PFSK-1 (cell line): Measurements from ENCODE around the gene MSI2.

Experiments
- FOXP2 ChIP-seq: optimal IDR thresholded peaks from 2 replicates; pipeline ENCODE3; 2011; ENCODE audit warnings: borderline replicate concordance, control low read depth, inconsistent platforms; ENCODE audit not compliant: insufficient read depth; ENCODE audit errors: extremely low read length, extremely low read depth
- POLR2AphosphoS5 ChIP-seq: IDR thresholded peaks from 2 replicates; pipeline ENCODE4 v1.6.1; 2012; ENCODE audit warnings: low read depth, mild to moderate bottlenecking, control low read depth, low read length, moderate library complexity
- REST ChIP-seq, 2 experiments: IDR thresholded peaks; 2 replicates each; pipeline versions ENCODE4 v1.6.1 to v1.8.0; 2011 to 2012; ENCODE audit warnings: low read depth in 2 of 2, low read length in 2 of 2, control low read depth in 1 of 2, inconsistent platforms in 1 of 2, mild to moderate bottlenecking in 1 of 2, moderate library complexity in 1 of 2; ENCODE audit not compliant: insufficient read depth in 1 of 2
- SIN3A ChIP-seq: IDR thresholded peaks from 2 replicates; pipeline ENCODE4 v1.6.1; 2012; ENCODE audit warnings: mild to moderate bottlenecking, low read length, moderate library complexity, borderline replicate concordance; ENCODE audit not compliant: insufficient read depth
- TAF1 ChIP-seq: IDR thresholded peaks from 2 replicates; pipeline ENCODE4 v1.6.1; 2012; ENCODE audit warnings: low read length, control low read depth, borderline replicate concordance; ENCODE audit not compliant: insufficient read depth

MSI2 gene

GRCh38 chr17:57324060-57324459, 67.7 kb downstream of the MSI2 start:
- TF ChIP-seq POLR2AphosphoS5 (no peak), FOXP2 (no peak), SIN3A (no peak), REST (IDR thresholded peaks at IDR 0.05; ENCODE audit: insufficient read depth in 1 of 2, low read depth in 2 of 2, low read length in 2 of 2) (no peak), TAF1 (no peak)

GRCh38 chr17:57324631-57325030, 68.3 kb downstream of the MSI2 start:
- TF ChIP-seq POLR2AphosphoS5 (no peak), SIN3A (no peak), REST (IDR thresholded peaks at IDR 0.05; ENCODE audit: insufficient read depth in 1 of 2, low read depth in 2 of 2, low read length in 2 of 2) (no peak), FOXP2 (no peak), TAF1 (no peak)

GRCh38 chr17:57326336-57326735, 70.0 kb downstream of the MSI2 start:
- no peak for TF ChIP-seq TAF1
- TF ChIP-seq FOXP2, result no peak
- no peak for TF ChIP-seq POLR2AphosphoS5
- TF ChIP-seq SIN3A, result no peak
- no peak for TF ChIP-seq REST (IDR thresholded peaks at IDR 0.05; ENCODE audit: insufficient read depth in 1 of 2, low read depth in 2 of 2, low read length in 2 of 2)

- TF ChIP-seq FOXP2 (no peak), TAF1 (no peak), SIN3A (no peak), REST (IDR thresholded peaks at IDR 0.05; ENCODE audit: insufficient read depth in 1 of 2, low read depth in 2 of 2, low read length in 2 of 2) (no peak), POLR2AphosphoS5 (no peak)
Measured at GRCh38 chr17:57326764-57327163, 70.4 kb downstream of the MSI2 start.
